Activated effector memory CD4-positive, alpha-beta T cell treated with Interleukin-2 at 50 U/mL for 16 hours (primary cell): Measurements from ENCODE around the gene AJUBA.
"Not testable (repeated sequence)": the region's sequence is repeated elsewhere in the genome, so short reads cannot be mapped to it uniquely, and the experiment has no call there.

Experiments used
- DNase-seq: peaks from one replicate; pipeline ENCODE4 v3.0.0-alpha.2; 2020

Gene AJUBA

GRCh38 chr14:22978981-22979671, 3.2 kb downstream of the AJUBA start:
- DNase-seq, result no peak

- DNase-seq, result no peak
Observed at GRCh38 chr14:22978487-22978837, 3.9 kb downstream of the AJUBA start.

- no peak for DNase-seq
Observed at GRCh38 chr14:22977684-22978486, 4.5 kb downstream of the AJUBA start.

- DNase-seq, result no peak
Observed at GRCh38 chr14:22977434-22977683, 5.0 kb downstream of the AJUBA start.

GRCh38 chr14:22976620-22977433, 5.5 kb downstream of the AJUBA start:
- DNase-seq, result no peak

GRCh38 chr14:22974530-22975313, 7.6 kb downstream of the AJUBA start:
- DNase-seq, result no peak

GRCh38 chr14:22973217-22974032, 8.9 kb downstream of the AJUBA start:
- no peak for DNase-seq

GRCh38 chr14:22972313-22972930, 9.9 kb downstream of the AJUBA start:
- no peak for DNase-seq

- no peak for DNase-seq
Observed at GRCh38 chr14:22971152-22971551, 11.2 kb downstream of the AJUBA start.

GRCh38 chr14:22966783-22967269, 15.5 kb downstream of the AJUBA start:
- DNase-seq, result no peak

GRCh38 chr14:22965916-22966782, 16.2 kb downstream of the AJUBA start:
- not testable (repeated sequence) for DNase-seq

- no peak for DNase-seq
Observed at GRCh38 chr14:22962061-22962676, 20.2 kb downstream of the AJUBA start.

GRCh38 chr14:22955702-22956569, 26.4 kb downstream of the AJUBA start:
- no peak for DNase-seq

- DNase-seq, result no peak
Observed at GRCh38 chr14:22952418-22952817, 29.9 kb downstream of the AJUBA start.

- not testable (repeated sequence) for DNase-seq
Observed at GRCh38 chr14:22951795-22952194, 30.6 kb downstream of the AJUBA start.

- DNase-seq, result no peak
Observed at GRCh38 chr14:22945642-22946041, 36.7 kb downstream of the AJUBA start.

- no peak for DNase-seq
Observed at GRCh38 chr14:22939684-22940083, 42.7 kb downstream of the AJUBA start.

- DNase-seq, result no peak
Observed at GRCh38 chr14:22935156-22935555, 47.2 kb downstream of the AJUBA start.

GRCh38 chr14:22932146-22932545, 50.2 kb downstream of the AJUBA start:
- DNase-seq, result no peak
